ENCODE data around the gene RPS29. TPM values are rescaled to one million over a fixed set of nuclear protein-coding genes. Genes with fewer than 3 reads are reported as not detected.

The RPS29 gene
- total and polyA plus RNA-seq, 9 of the 15 experiments (the other 6 are each of a cell fraction or from before 2014, with no cell fraction given) = 1,545 to 5,012 (median 2,448) TPM

- H3K79me2 ChIP-seq (ENCODE audit: control insufficient read depth, insufficient read depth, low read length) = peaks cover 25% of the 10 kb centered on the region
- H3K4me1 ChIP-seq (replicated peaks in 1 of 2; ENCODE audit: control insufficient read depth in 2 of 2, insufficient read depth in 2 of 2, low read length in 2 of 2) = peaks cover 13 to 25% of the 10 kb centered on the region in 2 experiments
- H3K9ac ChIP-seq (ENCODE audit: insufficient read depth in 1 of 2, low read depth in 2 of 2, low read length in 2 of 2) = peak overlapping the region in 1 of 2 experiments; percentile 39; a peak in 2 of 4 replicates
- H3K9me1 ChIP-seq (ENCODE audit: control insufficient read depth, insufficient read depth, low read length) = no peaks in the 10 kb centered on the region
- DNase-seq (ENCODE audit: extremely low read depth in 1 of 4, low spot score in 3 of 4) (peak; percentile 17 to 83 (median 48)), ATAC-seq (peak; percentile 67), FAIRE-seq (peak; percentile 92)
- intact Hi-C loops (cut with micrococcal nuclease) = loop anchor here (1.0 kb wide), 1 partner anchor 8 kb away; the partner anchor contains the start of gene RPS29
- H3K9me3 ChIP-seq (replicated peaks; ENCODE audit: control insufficient read depth, insufficient read depth, low read depth, low read length) = no peaks in the 10 kb centered on the region
- H3K36me3 ChIP-seq (ENCODE audit: control insufficient read depth, insufficient read depth, low read length) = no peaks in the 10 kb centered on the region
- BruUV-seq (replicated peaks) = no TSS peak
- peak overlapping the region; percentile 66; the same call in 1 of the 3 replicates for H3K27ac ChIP-seq (ENCODE audit: extremely low read depth, low read depth, low read length)
- no peaks in the 10 kb centered on the region for H3K27me3 ChIP-seq (ENCODE audit: control insufficient read depth in 2 of 2, insufficient read depth in 2 of 2, low read length in 2 of 2)
- no peak overlapping the region for H3K4me2 ChIP-seq (ENCODE audit: insufficient read depth, low read length)
- H2AFZ ChIP-seq (ENCODE audit: low read depth, low read length) = no peak overlapping the region
- ChIA-PET CTCF (ENCODE audit: low intra/inter-chr PET ratio) (interaction anchor here (0.6 kb wide), 1 partner anchor 26 kb away, joined by 3 read pairs; the partner anchor contains the start of genes MGAT2 and RPL36AL), POLR2A (interaction anchor here (0.5 to 2.4 kb wide), 5 partner anchors 9 to 110 kb away, joined by 3 to 14 read pairs (median 5); partner anchors contain the start of genes MGAT2, RPL36AL and RPS29)
- no peak overlapping the region for H3K4me3 ChIP-seq
- 0% methylated on average over 4 of the region's 4 CpGs for WGBS (ENCODE audit: insufficient coverage, low coverage, missing lambda C conversion rate)
- no peaks in the 10 kb centered on the region for H4K20me1 ChIP-seq (replicated peaks; ENCODE audit: control insufficient read depth, insufficient read depth, low read length)
- in situ Hi-C loops (cut with MboI) = no loop called here
- no peak for TF ChIP-seq MYC (IDR thresholded peaks at IDR 0.05; ENCODE audit: low read depth, low read length)
- TF ChIP-seq MYC (CRISPR knock-in tag; IDR thresholded peaks at IDR 0.05; ENCODE audit: borderline replicate concordance, low read depth) = no peak
- TF ChIP-seq SAP30 (IDR thresholded peaks at IDR 0.05; ENCODE audit: borderline replicate concordance, insufficient read depth, low read depth, low read length, poor library complexity, severe bottlenecking) = no peak
- TF ChIP-seq TAF7 (tag; IDR thresholded peaks at IDR 0.05) = no peak
- no peak for TF ChIP-seq TSC22D4 (tag; IDR thresholded peaks at IDR 0.05)
- TF ChIP-seq ZNF121 (CRISPR knock-in tag; conservative IDR thresholded peaks at IDR 0.05) = no peak
- TF ChIP-seq ZFP91 (CRISPR knock-in tag; IDR thresholded peaks at IDR 0.05) = no peak
- TF ChIP-seq NR4A1 (CRISPR knock-in tag; IDR thresholded peaks at IDR 0.05) = no peak
- no peak for TF ChIP-seq NR4A1 (tag; IDR thresholded peaks at IDR 0.05)
- no peak for TF ChIP-seq ZNF384 (IDR thresholded peaks at IDR 0.05; ENCODE audit: low read depth, low read length)
- no peak for TF ChIP-seq DIDO1 (tag; IDR thresholded peaks at IDR 0.05; ENCODE audit: low read depth)
- TF ChIP-seq KAT2B (IDR thresholded peaks at IDR 0.05; ENCODE audit: low read depth, low read length) = no peak
- TF ChIP-seq NR3C1 (CRISPR knock-in tag; IDR thresholded peaks at IDR 0.05) = no peak
- TF ChIP-seq GATAD2B (IDR thresholded peaks at IDR 0.05; ENCODE audit: borderline replicate concordance) = no peak; the same call in 1 of the 2 replicates
- TF ChIP-seq SNAPC5 (CRISPR knock-in tag; IDR thresholded peaks at IDR 0.05) = no peak
- TF ChIP-seq TCF15 (CRISPR knock-in tag; IDR thresholded peaks at IDR 0.05) = no peak
- TF ChIP-seq CREB3L1 (IDR thresholded peaks at IDR 0.05; ENCODE audit: borderline replicate concordance, low read depth) = no peak; the same call in 1 of the 2 replicates
Observed at GRCh38 chr14:49594347-49595091, 8.3 kb upstream of the RPS29 start.
